ENCODE measurements around the gene SPRYD4. TPM values are rescaled to one million over a fixed set of nuclear protein-coding genes. Genes with fewer than 3 reads are reported as not detected.
"Not testable (repeated sequence)": the region's sequence is repeated elsewhere in the genome, so short reads cannot be mapped to it uniquely, and the experiment has no call there.

SPRYD4 gene
- total RNA-seq = 1.4 and 2.1 TPM in 2 replicates

DNA sequence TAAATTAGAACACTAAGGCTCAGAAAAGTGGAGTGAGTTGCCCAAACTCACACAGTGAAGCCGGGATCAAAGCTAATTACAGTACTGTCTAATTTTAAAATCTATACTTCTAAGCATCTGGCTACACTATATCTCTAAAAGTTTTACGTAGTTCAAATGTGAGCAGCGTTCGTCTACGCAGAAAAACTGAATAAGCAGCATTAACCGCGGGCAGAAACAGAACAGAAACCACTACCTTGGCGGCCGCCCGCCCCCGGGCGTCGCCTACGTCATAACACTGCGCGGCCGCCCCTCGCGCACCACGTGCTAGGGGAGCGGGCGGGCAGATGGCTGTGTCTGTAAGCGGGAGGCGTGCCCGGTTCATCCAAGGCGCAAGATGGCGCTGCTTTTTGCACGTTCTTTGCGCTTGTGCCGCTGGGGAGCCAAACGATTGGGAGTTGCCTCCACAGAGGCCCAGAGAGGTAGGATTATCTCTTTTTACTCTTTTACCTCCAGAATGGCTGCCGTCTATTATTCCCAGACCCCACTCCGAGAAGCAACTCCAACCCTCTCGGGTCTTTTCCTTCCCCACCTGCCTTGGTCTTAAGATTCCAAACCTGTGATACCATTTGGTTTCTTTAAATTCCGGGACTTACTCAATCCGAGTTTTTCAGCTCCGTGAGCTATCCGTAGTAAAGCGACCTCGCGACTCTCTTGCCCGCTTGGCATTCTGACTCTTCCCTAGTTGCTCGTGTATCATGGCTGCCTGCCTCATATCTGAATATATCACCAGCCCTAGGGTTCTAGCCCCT lies at the start of gene SPRYD4:
SPRYD4 (plus strand) TSS at position 363 of the 791 bp plus-strand sequence; CDS start at position 377, 14 bp downstream.
- DNase-seq (ENCODE audit: low read depth in 2 of 2) = peak; percentile 84 to 95

DNA sequence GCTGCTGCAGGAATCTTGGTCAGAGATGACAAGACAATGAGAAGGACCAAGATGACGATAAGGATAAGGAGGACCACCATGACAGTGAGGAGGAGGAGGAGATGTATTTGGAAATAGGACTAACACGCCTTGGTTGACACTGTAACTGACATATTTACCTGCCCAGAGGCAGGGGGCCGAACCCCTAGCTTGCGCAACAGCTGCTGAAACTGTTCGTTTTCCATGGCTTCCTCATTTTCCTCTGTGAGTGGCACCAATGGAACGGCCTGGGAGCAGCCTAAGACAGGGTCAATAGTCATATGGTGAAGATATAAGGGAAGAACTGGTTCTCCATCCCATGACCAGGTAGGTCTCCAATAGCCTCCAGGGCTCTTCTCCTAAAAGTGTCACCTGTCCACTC lies 48.0 kb upstream of the SPRYD4 start:
- DNase-seq (ENCODE audit: low read depth in 2 of 2) = no peak

DNA sequence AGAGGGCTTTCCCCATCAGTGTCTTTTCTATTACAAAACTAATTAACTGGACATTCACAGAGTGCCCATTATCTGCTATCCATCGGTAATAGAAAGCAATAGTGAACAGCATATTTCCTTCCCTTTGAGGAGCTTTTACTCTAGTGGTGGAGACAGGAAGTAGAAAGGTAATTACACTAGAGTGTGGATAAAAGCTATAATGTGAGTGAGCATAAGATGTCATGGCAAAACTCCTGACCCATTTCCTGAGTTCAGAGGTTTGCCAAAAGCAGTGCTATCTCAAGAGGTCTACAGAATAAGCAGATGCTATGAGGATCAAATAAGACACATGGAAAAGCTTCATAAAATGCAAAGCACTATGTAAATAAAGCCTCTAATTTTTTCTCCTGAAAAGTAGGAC lies 43.2 kb upstream of the SPRYD4 start:
- DNase-seq (ENCODE audit: low read depth in 2 of 2) = no peak

DNA sequence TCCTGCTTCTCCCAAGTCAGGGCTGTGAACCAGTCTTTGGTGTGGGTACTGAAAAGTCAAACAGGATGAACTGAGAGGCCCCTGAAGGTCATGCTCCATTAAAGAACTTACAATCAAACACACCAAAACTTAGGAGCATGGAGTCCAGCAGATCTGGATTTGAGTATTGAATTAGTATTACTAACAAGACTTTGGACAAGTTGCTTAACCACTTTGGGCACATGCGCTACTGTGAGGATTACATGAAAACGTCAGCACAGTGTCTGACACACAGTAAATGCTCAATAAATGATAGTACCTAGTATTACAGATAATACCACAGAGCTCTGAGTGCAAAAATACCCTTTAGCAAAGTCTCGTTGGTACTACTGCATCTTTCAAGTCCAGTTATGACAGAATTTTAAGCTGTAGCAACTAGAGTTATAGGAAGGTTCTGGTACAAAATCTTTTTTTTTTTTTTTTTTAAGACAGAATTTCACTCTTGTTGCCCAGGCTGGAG lies 42.4 kb upstream of the SPRYD4 start:
- DNase-seq (ENCODE audit: low read depth in 2 of 2) = no peak

DNA sequence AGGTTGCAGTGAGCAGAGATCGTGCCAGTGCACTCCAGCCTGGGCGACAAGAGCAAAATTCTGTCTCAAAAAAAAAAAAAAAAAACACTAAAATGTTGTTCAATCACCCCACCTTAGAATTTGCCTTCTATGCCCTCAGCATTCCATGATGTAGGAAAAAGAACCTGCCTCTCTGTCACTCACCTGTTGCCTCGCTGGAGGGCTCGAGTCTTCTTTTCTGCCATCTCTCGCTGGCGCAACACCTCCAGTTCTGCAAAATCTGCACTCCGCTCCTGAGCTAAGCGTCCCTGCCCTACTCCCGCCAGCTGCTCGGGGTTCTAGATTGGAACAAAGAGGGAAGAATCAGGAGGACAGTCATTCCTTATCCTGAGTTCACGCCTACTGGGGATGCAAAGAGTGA lies 37.1 kb upstream of the SPRYD4 start:
- DNase-seq (ENCODE audit: low read depth in 2 of 2) = no peak

DNA sequence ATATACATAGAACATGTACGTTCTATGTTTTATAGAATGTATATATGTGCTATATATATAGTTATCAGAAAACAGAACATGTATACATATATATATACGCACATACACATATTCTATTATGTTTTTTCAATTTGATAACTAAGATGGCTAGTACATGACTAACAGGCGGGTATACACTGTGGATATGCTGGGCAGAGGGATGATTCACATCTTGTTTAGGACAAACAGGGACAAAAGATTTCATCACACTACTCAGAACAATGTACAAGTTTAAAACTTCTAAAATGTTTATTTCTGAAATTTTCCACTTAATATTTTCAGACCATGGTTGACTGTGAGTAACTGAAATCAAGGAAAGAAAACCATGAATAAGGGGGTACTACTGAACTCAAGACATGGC lies 36.5 kb upstream of the SPRYD4 start:
- no peak for DNase-seq (ENCODE audit: low read depth in 2 of 2)

DNA sequence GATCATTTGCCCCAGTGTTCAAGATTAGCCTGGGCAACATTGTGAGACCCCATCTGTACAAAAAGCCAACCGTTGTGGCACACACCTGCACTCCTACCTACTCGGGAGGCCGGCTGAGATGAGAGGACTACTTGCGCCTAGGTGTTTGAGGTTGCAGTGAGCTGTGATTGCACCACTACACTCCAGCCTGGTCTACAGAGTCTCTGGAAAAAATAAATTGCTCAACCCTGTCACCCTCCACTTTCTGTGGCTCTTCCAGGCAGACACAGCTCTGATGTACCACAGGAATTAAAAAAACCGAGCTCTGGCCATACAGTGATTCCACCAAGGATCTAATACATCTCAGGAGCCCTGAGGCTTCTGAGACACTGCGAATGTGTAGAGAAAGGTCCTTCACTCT lies 33.5 kb upstream of the SPRYD4 start:
- no peak for DNase-seq (ENCODE audit: low read depth in 2 of 2)

DNA sequence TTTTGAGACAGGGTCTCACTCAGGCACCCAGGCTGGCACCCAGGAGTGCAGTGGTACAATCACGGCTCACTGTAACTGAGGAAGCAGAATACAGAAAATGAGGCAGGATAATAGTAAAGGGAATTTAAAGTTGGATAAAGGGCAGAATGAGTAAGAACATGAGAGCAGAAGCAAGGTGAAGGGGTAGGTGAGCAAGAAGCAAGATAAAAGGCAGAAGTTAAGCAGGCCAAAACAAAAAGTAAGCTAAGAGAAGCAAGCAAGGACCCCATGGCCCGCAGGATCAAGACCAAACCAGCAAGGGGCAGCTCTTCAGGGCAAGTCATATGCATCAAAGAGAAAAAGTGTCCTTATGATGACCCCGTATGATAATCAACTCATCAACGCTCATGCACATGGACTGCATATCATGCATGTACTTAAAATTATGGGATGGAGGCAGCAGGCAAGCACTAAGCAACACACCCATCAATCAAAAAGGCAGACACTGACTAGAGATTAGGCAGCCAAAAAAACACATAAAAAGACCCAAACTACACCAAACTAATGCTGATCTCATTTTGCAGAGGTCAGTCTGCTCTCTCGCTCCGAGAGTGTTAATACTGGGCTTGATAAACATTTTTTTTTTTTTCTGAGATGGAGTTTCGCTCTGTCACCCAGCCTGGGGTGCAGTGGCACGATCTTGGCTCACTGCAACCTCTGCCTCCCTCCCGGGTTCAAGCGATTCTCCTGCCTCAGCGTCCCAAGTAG lies 30.8 kb upstream of the SPRYD4 start:
- DNase-seq (ENCODE audit: low read depth in 2 of 2) = no peak

DNA sequence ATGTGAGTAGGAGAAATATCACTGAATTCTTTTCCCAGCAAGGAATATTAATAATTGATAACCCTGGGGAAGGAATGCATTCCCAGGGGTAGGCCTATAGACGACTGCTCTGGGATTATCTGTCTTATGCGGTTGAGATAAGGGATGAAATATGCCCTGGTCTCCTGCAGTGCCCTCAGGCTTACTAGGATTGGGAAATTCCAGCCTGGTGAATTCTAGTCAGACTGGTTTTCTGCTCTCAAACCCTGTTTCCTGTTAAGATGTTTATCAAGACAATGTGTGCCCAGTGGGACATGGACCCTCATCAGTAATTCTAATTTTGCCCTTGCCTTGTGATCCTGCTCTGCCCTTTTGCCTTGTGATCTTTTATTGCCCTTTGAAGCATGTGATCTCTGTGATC lies 25.2 kb upstream of the SPRYD4 start:
- DNase-seq (ENCODE audit: low read depth in 2 of 2) = not testable (repeated sequence)

DNA sequence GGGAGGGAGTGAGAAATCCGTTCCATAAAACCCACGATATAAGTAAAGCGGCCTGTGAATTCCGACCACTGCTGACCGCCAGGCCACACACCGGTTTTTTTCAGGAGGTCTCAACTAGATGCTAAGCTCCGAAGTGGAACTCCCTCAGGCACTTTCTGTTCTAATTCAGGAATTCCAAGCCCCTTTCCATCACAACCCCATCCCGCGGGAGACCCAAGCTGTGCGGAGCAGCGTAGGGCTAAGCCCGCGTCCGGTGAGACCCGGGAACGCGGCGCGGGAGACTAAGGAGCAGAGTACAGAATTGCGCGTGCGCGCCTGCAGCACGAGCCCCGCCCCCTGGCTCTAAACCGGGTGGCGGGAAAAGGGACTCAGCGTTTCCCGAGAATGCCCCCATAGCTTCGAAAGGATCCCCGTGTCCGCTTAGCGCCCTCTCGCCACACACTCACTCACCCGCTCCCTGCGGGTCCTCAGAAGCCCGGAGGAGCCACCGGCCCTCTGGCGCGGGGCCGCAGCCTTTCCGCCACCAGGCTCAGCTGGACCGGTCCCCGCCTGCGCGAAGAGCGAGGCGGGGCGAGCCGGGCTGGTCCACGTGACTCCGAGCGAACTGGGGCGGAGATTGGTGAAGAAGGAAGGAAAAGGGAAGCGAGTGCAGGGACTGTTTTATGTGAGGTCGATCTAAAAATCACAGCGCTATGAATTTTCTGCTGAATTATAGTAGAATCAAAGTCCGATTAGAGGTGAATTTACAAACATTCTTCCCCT lies 19.3 kb upstream of the SPRYD4 start, which contains the start of gene TIMELESS:
TIMELESS (minus strand) TSS at position 567 of the 762 bp plus-strand sequence. CDS start 15,256 bp downstream, outside the sequence.
- peak; percentile 73 to 88 for DNase-seq (ENCODE audit: low read depth in 2 of 2)

DNA sequence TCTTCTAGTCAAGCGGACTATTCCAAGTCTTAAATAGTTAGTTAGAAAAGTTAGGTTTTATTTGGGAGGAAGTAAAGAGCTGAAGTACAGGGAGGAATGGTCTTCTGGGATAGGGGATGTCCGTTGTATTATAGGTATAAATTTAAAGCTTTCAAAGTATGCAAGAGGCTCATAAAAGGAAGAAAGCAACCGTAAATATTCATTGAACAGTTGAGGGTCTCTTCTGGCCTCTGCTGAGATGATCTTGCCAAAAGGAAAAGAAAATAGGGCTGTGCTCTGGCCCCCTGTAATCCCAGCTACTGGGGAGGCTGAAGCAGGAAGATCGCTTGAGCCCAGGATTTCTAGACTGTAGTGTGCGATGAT lies 18.8 kb upstream of the SPRYD4 start:
- no peak for DNase-seq (ENCODE audit: low read depth in 2 of 2)

DNA sequence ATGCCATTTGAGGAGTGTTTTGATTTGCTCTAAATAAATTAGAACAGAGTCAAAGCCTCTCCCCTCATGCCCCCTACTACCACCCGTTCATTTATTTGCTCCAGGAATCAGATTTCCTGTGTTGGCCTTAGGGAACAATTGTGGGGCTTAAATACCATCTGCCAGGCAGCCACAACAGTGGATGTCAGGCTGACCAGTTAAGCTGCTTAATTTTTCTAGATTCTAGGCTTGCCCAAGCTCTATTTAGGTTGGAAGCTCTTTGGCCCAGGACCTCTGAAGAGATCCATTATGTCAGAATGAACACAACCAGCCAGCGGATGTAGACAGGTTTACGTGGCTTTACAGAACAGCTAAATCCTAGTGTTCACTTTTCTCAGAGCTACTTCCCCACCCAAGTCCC lies 18.1 kb upstream of the SPRYD4 start:
- no peak for DNase-seq (ENCODE audit: low read depth in 2 of 2)

DNA sequence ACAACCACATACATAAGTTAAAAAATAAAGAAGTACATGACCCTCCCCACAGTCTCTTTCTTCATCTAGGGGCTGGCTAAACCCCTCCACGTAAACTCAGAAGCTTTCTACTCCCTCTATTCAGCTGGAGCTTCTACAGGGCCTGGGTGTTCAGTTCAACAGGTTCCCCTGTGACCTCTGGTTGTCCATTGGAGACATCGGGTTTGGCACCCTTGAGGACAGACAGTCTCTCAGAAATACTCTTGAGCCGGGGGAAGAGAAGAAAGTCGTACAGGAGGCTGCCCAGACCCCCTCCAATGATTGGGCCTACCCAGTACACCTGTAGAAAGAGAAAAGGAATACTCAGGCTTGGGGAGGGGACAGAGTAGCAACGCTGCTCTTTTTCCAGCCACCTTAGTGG lies 17.2 kb upstream of the SPRYD4 start:
- no peak for DNase-seq (ENCODE audit: low read depth in 2 of 2)

DNA sequence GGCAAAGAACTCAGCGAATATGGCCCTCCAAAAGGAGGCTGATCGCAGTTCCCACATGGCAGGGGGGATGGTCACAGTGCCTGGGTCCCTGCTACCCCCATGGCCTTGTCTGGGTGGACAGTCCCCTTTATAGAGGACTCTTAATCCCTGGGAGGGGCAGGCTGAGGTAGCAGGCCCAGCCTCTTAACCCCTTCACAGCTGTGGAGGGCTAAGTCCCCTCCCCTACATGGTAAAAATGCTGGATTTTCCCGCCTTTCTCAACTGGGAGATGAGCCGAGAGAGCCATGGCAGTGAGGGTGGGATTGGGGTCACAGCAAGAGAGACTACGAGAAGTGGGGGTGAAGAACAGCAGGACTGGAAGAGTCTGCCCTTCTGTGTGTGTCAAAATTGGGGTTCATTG lies 13.8 kb upstream of the SPRYD4 start, which contains the start of gene MIP:
MIP (minus strand) TSS at position 101 of the 400 bp plus-strand sequence; CDS start at position 57, 44 bp downstream.
- no peak for DNase-seq (ENCODE audit: low read depth in 2 of 2)

DNA sequence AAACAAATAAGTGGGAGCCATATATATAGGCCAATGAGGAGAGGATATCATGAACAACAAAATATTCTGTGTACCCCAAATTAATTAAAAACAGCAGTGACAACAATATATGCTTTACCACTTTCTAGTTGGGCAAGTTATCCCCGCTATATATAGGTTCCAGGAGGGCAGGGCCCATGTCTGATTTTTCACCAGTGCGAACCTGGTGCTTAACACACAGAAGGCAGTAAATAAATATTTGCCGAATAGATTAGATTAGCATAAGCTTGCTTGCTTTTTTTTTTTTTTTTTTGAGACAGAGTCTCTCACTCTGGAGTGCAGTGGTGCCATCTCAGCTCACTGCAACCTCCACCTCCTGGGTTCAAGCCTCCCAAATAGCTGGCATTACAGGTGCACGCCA lies 10.6 kb upstream of the SPRYD4 start:
- no peak for DNase-seq (ENCODE audit: low read depth in 2 of 2)

DNA sequence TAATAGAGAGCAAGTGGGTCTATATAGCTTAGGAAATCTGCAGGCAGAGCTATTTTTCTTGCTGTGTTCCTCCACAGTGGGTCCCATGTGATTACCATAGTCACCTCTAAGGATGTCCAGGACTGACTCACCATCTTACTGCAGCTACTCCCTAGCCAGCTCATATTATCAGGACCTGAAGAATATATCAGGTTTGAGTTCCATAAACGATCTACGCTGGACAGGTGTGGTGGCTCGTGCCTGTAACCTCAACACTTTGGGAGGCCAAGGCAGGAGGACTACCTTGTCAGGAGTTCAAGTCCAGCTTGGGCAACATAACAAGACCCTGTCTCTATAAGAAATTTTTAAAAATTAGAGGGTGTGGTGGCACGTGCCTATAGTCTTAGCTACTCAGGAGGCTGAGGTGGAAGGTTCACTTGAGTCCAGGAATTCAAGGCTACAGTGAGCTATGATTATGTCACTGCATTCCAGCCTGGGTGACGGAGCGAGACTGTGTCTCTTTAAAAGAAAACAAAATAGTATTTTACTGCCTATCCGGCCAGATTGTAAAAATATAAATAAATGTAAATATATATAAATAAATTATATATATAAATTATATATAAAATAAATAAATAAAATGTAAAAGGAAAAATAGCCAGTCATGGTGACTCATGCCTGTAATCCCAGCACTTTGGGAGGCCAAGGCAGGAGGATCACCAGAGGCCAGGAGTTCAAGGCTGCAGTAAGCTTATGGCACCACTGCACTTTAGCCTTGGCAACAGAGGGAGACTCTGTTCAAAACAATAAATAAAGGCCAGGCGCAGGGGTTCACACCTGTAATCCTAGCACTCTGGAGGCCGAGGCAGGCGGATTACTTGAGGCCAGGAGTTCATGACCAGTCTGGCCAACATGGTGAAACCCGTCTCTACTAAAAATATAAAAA lies 6.9 kb upstream of the SPRYD4 start:
- no peak for DNase-seq (ENCODE audit: low read depth in 2 of 2)

DNA sequence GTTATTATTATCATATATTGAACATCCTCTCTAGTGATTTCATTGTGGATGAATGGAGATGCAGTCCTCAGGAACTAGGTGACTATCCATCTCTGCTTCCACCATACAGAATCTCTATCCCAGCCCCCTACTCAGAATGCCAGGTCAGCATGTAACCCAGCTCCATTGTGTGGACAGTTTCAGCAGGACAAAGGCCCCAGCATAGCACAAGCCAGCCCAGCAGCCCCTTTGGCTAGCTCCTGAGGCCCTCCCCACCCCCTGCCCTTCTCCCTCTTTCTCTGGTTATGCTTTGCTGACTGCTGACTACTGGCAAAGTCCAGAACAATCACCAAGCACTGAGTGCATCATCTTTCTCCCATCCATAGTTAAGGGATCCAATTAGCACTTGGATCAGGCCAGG lies 5.8 kb upstream of the SPRYD4 start:
- no peak for DNase-seq (ENCODE audit: low read depth in 2 of 2)

DNA sequence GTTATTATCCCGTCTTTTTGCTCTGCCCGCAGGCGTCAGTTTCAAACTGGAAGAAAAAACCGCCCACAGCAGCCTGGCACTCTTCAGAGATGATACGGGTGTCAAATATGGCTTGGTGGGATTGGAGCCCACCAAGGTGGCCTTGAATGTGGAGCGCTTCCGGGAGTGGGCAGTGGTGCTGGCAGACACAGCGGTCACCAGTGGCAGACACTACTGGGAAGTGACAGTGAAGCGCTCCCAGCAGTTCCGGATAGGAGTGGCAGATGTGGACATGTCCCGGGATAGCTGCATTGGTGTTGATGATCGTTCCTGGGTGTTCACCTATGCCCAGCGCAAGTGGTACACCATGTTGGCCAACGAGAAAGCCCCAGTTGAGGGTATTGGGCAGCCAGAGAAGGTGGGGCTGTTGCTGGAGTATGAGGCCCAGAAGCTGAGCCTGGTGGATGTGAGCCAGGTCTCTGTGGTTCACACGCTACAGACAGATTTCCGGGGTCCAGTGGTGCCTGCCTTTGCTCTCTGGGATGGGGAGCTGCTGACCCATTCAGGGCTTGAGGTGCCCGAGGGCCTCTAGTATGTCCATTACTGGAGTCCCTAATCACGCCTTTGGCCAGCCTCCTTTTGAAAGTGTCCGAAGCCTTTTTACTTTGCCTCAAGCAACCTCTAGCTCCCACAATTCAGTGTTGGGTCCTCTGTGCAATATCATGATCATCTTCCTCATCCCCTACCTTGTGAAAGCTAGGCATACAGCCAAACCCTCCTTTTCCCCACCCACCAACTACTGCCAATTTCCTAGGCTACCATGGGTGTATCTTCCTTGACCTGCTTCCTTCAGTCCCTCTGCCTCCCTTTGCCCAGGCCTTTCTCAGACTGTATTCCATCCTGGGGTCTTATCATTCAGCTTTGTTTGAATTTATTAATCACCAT lies 891 bp downstream of the SPRYD4 start:
- DNase-seq (ENCODE audit: low read depth in 2 of 2) = peak in 1 of 2 donors; percentile 40

DNA sequence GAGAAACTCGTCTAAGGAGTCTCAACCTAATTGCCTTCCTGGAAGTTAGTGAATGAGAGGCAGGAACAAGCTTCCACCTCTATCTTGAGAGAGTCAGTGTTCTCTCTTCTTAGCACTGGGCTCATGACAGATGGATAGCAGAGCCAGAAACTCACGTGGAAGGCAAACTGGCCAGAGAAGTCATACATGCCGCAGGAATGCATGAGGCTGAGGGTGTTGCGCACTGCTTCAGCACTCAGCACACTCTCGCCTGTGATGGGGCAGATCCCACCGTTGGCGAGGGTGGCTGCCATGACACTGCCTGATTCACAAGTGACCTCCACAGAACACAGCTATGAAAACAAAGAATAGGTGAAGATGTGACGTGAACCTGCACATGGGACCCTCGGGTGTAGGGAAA lies 6.0 kb downstream of the SPRYD4 start:
- no peak for DNase-seq (ENCODE audit: low read depth in 2 of 2)

DNA sequence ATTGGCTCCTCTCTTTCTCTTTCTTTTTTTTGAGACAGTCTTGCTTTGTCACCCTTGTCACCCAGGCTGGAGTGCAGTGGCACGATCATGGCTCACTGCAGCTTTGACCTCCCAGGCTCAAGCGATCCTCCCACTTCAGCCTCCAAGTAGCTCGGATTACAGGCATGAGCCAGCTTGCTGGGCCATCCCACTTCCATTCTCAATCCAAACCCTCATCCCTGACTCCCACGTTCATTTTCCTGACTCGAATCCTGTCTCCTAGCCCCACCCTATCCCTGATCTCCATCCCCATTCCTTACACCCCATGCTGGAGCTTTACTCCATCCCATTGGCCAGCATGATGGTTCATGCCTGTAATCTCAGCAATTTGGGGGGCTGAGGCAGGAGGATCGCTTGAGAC lies 7.8 kb downstream of the SPRYD4 start:
- no peak for DNase-seq (ENCODE audit: low read depth in 2 of 2)

Measured in dermis microvascular lymphatic vessel endothelial cell (primary cell).